HG03457 (cell line): ENCODE data around the gene MYH13.
"Not testable (repeated sequence)": the region's sequence is repeated elsewhere in the genome, so short reads cannot be mapped to it uniquely, and the experiment has no call there.

Source experiments
- ATAC-seq: cut with Tn5 transposase; IDR thresholded peaks from one replicate; pipeline ENCODE4 v1.9.1; 2021; ENCODE audit warnings: moderate number of reproducible peaks; ENCODE audit not compliant: unreplicated experiment

Gene MYH13

DNA sequence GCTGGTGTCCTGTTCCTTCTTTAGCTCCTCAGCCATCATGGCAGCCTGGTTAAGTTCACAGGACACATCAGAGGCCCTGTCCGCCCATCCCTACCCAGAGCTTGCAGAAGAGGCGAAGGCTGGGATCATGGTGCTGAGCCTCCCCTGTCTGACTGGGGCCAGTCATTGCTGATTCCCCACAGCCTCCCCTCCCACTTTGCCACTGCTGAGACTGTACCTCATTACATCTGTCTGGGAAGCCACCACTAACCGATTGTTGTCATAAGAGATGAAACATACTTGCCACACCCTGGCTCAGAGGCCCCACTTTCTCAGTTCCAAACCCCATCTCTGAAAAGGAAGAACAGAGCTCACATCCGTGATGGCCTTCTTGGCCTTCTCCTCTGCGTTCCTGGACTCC is 66.2 kb downstream of the MYH13 start:
- ATAC-seq: no peak

DNA sequence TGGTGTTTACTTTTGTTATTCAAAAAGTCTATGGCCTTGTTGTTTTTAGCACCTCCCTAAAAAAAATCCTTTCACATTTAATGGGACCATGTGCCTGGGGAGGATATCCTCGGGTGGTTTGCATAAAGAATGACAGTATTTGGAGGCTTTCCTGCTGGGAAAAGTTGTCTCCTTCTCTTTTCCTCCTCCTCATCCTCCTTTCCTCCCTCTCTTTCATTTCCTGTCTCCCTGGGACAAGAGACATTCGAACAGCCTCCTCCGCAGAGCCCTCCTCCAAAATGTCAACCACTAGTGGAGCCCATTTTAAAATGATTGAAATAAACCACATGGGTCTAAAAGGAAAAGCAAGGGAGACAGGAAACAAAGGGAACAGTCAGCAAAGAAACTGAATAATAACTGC is 67.4 kb downstream of the MYH13 start:
- no peak for ATAC-seq

DNA sequence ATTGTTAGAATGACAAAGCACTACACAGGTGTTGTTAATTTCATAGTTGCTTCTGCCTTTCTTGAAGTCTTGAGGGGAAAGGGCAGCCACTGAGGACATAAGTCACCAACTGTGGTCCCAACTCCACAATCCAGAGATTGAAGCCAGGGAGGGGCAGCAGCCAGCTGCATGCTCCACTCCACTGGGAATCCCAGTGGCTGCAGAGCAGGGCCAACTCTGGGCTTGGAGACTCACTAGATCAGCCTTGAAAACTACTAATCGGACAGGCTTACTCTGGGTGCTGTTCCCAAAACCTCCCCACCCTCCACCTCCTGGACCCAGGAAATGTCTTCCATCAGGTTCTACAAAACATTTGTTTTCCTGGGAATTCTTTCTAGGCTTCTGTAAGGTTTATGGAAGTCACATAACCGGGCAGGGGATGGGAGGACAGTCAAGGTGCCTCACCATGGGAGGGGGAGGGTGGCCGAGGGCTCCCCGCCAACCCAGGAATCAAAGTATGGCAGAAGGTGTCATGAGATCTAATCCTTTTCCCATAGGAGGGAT is 68.0 kb downstream of the MYH13 start:
- ATAC-seq: no peak

DNA sequence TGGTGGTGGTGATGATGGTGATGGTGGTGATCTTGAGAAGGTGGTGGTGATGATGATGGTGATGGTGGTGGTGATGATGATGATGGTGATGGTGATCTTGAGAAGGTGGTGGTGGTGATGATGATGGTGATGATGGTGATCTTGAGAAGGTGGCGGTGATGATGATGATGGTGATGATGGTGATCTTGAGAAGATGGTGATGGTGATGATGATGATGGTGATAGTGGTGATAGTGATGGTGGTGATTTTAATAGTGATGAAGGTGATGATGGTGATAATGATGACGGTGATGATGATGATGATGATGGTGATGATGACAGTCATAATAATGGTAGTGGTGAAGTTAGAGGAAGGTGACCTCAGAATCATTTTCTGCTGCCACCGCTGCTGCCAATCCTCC is 75.1 kb downstream of the MYH13 start:
- no peak for ATAC-seq

DNA sequence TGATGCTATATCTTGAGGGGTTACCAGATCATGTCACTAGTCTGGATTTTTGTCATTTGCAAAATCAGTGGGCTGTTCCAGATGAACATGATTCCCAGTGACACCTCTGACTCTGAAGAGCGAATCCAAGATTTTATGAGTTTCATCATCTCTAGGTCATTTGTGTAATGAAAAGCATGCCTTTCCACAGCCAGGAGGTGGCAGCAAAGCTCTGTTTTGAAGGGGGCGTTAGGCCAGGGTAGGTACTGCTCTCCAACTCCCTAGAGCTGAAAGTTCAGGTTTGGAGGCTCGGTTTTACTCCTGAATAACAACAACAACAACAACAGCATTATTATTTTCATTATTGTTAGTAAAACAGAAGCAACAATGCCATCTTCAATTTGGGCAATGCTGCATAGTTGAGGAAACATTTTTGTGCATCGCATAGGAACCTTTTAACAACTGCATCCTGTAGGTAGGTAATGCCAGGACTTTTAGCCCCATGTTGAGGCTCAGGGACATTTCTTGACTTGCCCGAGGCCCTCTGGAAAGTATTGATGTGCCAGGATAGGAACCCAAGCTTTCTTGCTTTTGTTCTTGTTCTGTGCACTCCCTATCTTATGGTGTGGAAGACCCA is 77.0 kb downstream of the MYH13 start:
- no peak for ATAC-seq

DNA sequence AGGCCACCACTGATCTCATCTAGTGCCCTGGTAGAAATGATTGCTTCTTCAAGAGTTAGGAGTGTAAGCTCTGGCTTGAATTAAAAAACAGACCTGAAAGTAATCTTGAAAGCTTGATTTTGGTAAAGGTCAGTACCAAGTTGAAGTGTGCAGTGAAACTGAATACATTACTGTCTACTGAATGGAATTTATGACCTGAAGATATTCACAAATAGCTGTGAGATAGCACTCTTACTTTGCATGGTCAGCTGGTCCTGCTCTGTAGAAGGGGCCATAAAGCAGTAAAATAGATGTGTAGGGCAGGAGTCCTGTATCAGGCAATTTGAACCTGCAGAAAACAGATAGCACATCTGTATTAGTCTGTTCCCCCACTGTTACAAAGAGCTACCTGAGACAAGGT is 78.6 kb downstream of the MYH13 start:
- ATAC-seq: no peak

DNA sequence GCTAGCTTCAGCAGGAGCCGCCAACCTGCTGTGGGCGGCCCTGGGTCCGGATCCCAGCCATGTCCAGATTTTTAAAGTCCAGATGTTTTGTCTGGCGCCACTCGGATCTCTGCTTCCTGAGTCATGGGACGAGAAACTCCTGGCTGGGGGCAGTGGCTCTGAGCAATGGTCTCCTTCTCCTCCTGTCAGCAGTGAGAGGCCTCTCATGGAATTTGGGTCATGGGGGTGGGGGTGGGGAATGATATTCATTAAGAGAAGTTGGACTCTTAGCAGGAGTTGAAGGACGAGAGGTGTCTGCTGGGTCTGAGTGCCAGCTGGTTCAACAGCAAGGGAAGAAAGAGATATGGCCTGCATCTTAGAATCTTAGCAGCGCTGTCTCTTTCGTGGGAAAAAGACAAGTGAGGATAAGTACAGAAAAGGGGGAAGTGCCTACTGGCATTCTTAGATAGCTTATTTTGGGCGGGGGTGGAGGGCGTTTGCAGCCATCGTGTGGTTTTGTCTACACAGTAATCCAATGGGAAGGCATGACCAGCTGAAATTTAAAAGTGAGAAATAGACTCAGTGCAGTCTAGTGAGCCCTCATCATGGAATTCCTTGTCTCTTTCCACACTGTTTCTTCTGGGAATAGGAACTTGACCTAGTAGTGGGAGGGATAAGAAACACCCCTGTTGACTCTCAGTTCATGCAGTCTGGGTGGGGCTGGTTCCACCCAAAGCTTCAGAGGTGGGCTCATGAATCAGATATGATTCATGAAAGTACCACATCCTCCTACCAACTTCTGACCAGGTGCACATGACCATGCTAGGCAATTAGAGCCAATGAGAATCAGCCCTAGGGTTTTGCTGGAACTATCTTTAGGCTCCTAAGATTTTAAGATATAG is 80.5 kb downstream of the MYH13 start:
- ATAC-seq: no peak

DNA sequence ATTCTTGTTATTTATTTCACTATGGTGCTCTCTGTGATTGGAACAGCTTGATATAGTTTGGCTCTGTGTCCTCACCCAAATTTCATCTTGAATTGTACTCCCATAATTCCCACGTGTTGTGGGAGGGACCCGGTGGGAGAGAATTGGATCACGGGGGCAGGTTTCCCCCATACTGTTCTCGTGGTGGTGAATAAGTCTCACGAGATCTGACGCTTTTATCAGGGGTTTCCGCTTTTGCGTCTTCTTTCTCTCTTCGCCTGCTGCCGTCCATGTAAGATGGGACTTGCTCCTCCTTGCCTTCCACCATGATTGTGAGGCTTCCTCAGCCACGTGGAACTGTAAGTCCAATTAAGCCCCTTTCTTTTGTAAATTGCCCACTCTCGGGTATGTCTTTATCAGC is 81.2 kb downstream of the MYH13 start:
- ATAC-seq: not testable (repeated sequence)

DNA sequence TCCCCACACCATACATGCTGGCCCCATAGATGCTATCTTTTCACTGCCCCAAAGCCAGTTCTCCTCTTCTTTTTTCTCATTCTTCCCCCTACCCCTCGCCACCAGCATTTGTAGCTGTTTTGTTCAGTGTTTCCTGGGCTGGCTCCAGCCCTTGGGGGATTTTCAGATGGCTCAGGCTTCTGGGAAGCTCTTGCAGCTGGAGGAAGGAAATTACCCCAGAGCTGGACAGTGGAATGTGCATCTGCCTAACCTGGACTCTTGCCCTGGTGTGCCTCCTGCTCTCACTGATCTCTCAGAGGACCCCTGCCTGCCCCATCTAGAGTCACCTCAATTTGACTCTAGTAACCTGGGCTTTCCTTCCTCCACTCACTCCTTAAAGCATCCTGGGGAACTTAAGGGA is 82.8 kb downstream of the MYH13 start:
- ATAC-seq: no peak

DNA sequence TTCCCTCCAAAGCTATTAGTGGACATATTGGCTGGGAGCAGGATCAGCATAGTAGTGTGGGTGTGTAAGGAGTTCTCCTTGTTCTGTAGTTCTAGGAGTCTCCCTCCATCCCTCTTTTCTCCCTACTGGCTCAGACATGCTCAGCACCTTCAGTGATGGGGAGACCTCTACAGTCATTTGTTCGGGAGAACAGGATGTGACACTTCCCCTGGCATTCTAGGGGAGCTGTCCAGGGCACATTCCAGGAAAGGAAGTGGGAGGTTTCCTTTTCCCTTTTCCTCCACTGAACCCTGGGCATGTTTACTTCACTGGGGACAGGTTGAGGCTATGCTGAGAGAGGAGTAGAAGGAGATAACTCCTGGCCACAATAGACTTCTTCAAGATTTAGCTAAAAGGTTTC is 86.5 kb downstream of the MYH13 start:
- ATAC-seq: no peak

DNA sequence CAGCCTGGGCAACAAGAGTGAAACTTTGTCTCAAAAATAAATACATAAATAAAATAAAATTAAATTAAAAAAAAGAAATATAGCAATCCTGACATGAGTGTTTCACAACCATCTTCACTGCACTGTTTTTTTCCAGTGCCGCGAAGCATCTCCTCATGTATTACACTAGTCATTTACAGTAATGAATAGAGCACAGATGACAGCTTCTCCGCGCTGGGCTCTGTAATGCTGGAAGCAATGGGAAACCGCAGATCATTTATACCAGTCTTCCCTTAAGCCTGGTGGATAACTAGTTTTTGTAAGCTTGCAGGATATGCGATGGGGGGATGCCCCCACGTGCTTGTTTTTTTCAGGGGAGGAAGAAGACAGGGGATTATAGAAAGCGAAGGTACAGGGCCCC is 86.9 kb downstream of the MYH13 start:
- ATAC-seq: no peak

DNA sequence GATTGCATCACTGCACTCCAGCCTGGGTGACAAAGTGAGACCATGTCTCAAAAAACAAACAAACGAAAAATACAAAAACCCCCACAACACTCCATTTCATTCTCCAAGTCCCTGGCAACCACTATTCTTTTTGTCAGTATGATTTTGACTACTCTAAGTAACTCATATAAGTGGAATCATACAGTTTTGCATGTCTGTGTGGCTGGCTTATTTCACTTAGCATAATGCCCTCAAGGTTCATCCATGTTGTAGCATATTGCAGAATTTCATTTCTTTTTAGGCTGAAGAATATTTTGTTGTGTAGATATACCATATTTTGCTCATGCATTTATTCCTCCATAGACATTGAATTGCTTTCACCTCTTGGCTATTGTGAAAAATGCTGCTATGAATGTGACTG is 92.7 kb downstream of the MYH13 start:
- no peak for ATAC-seq

DNA sequence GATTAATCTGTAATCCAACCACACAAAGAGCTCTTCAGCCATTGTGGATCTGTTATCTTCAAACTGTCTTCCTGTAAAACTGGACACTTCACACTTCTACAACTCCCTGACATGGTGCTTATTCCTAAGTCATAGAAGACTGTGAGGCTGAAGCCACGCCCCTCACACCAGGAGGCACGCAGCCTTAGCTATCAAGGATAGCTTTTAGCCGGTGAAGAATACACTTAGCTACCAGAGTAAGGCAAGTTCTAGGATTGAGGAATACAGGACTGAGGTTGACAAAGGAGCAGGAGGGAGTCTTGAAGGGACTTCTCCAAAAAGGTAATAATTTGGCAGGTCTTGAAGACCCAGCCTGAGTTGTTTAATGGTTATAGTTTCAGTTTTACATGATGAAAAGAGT is 94.6 kb downstream of the MYH13 start:
- no peak for ATAC-seq

DNA sequence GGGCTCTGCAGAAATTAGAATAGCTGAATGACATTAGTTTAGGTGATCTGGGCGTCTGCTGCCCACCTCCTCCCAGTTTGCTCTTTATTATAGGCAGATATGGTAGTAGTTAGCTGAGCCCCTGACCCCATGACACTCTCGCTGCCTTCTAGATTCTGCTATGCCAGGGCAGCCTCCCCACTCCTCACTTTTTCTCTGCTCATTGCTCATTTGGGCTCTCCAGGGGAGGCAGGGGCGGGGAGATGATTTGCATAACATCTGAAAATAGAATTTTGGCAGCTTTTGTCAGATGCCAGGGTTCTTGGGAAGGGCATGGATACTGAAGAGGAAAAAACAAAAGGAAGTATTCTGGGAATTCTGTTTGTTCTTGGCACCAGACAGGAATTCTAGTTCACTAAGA is 96.4 kb downstream of the MYH13 start:
- no peak for ATAC-seq

DNA sequence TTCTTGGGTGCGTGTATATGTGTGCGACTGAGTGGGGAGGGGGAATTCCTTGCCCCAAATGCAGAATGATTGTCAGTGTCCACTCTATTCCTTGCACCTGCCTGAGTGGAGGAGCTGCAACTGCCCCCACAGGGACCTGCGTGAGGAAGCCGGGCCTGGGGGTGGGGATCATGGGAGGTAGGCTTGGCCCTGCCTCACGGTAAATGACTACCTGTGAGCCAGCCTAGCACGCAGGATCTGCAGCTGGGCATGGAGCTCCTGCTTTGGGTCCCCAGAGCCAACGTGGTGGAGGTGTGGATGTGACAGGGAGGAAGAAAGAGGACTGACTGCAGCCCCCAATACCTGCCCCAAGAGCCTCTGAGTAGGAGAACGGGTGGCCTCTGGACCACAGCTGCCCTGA is 97.4 kb downstream of the MYH13 start:
- ATAC-seq: no peak

DNA sequence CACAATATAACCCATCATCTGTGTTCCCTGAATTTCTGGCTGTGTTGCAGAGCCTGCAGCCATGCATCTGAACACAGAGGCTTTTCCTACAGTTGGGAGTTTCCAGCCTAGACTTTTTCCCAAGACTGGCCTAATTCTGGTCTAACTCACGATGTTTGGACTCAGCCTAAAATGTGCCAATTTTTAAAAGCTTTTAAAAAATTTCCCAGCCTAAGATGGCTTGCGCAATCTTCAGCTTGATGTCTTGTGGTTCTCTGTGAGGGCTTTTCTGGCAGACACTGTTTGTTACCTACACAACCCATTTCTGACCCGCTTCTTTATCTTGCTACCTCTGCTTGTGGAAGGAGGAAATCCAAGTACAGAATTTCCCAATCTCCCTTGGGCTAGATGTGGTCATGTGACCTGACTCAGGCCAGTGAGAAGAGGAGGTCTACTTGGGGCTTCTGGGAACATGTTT is 101.7 kb downstream of the MYH13 start:
- ATAC-seq: no peak

DNA sequence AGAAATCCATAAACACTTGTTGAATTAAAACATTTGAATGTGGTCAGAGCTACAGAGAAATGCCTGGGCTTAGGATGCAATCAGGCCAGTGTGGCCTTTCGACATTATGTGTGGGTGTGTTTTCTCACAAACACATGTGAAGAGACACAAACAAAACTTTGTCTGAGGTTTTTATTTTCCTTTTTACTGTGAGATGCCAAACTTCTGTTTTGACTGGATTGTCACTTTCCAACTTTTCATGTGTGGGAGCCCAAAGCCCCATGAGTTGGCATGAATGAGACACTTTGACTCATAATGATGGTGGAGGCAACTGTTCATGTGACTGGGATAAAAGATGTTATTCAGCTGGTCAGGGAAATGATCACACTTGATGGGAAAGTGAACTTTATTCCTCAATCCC is 102.5 kb downstream of the MYH13 start:
- ATAC-seq: no peak

DNA sequence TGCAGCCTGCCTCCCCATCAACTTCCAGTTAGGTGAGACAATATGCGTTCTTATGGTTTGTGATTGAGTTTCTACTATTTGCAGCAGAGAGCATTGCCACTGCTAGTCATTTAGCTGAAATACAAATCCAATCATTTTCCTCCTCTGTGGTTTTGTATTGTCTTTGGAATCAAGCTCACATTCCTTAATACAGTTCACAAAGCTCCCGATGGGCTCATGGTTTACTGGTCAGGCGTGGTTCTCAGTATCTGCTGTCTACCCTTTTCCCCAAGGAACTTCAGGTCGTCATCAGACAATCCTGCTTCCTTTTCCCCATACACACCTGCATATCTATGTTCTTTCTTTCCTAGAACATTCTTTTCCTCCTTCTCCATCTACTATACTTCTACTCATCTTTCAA is 104.8 kb downstream of the MYH13 start:
- no peak for ATAC-seq

DNA sequence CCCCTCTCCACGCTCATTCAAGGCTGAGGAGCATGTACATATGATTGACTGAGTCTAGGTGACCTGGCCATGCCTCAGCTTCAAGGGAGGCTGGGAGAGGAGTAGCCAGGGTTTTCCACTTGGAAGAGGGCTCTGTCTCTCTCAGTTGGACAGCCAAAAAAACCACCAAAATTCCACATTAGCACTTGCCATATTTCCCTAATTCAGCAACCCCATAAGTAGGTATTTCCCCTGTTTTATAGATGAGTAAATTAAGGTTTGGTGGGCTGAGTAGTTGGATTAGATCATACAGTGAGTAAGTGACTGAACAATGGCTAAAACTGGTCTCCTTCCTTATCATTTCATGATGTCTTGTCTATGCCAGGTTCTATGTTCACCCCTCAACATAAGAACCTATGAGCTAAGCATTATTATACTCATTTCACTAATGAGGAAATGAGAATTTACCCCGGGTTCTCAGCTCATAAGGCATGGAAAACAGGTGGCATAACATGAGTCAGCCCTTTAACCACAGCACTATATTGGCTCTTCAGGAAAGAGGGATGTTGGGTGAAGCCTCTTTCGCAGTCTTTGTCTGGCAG is 106.4 kb downstream of the MYH13 start:
- no peak for ATAC-seq

DNA sequence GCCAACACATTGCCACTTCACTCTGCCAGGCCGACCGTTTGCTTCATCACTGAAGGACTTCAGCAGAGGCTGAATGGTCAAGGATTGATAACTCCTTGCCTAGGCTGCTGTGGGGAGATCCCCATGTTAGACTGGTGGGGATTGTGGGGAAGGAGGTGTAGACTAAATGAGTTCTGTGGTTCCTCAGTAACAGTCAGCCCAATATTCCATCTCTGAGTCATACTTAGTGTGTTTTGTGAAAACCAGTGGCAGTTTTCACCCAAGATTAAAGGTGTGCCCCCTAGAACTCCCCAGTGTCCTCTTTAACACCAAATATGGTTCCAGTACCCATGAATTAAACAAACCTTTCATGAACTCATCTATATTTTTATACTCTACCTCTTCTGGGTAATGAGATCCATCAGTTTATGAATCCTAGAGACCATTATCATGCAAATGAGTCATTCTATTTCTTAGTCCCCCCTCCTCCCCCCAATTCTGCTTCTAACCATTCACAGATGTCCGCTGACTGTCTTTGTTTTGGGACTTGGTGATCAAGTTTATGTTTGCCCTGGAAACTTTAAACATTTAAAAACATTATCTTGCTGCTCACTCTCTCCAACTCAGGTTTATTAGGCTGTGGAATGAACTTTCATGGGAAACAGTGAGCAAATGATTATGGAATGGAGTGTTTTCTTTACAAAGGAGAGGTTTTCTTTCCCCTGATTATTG is 107.6 kb downstream of the MYH13 start:
- ATAC-seq: no peak

DNA sequence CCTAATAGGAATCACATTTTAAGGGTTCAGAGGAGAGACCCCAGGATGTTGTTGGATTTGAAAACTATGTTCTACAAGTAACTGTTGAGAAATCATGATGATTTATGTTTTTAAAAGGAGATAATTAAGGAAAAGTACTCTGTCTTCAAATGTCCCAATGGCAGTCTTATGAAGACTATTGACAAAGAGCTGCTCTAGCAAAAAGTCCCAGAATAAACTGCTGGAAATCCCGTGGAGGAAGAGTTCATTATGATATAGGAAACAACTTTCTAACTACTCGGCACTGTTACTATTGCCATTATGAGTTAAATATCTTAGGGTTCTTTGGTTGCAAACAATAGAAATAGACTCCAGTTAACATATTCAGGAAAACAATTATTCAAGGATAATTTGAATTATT is 108.8 kb downstream of the MYH13 start:
- no peak for ATAC-seq
